Measurements from ENCODE around the gene TEC. TPM values are rescaled to one million over a fixed set of nuclear protein-coding genes. Genes with fewer than 3 reads are reported as not detected.

TEC gene
- polyA plus RNA-seq, 1 donor (not counting 4 experiments of a cell fraction or from before 2014, with no cell fraction given): 0.39 TPM

- no peaks in the 10 kb centered on the region for H3K9me3 ChIP-seq (ENCODE audit: control insufficient read depth, low read depth, low read length)
- H3K79me2 ChIP-seq (ENCODE audit: control insufficient read depth, insufficient read depth, low read length): no peaks in the 10 kb centered on the region
- H3K27me3 ChIP-seq (ENCODE audit: control insufficient read depth, extremely low read depth, insufficient read depth, low read length): no peaks in the 10 kb centered on the region
- DNase-seq (ENCODE audit: low read depth, low spot score) (no peak), FAIRE-seq (no peak)
- TF ChIP-seq EZH2 (IDR thresholded peaks at IDR 0.05; ENCODE audit: low read length): no peak
- TF ChIP-seq, protein P1, sequence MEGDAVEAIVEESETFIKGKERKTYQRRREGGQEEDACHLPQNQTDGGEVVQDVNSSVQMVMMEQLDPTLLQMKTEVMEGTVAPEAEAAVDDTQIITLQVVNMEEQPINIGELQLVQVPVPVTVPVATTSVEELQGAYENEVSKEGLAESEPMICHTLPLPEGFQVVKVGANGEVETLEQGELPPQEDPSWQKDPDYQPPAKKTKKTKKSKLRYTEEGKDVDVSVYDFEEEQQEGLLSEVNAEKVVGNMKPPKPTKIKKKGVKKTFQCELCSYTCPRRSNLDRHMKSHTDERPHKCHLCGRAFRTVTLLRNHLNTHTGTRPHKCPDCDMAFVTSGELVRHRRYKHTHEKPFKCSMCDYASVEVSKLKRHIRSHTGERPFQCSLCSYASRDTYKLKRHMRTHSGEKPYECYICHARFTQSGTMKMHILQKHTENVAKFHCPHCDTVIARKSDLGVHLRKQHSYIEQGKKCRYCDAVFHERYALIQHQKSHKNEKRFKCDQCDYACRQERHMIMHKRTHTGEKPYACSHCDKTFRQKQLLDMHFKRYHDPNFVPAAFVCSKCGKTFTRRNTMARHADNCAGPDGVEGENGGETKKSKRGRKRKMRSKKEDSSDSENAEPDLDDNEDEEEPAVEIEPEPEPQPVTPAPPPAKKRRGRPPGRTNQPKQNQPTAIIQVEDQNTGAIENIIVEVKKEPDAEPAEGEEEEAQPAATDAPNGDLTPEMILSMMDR (optimal IDR thresholded peaks at IDR 0.05 in 1 of 3, IDR thresholded peaks at IDR 0.05 in 1 of 3, conservative IDR thresholded peaks at IDR 0.05 in 1 of 3; ENCODE audit: extremely low read depth in 1 of 3, insufficient read depth in 2 of 3, low read length in 3 of 3): no peak
- H3K9ac ChIP-seq (ENCODE audit: control insufficient read depth, extremely low read depth, insufficient read depth, low read length): no peak overlapping the region
- no peak overlapping the region for H3K4me2 ChIP-seq (ENCODE audit: control insufficient read depth, extremely low read depth, insufficient read depth, low read depth, low read length)
- no peaks in the 10 kb centered on the region for H4K20me1 ChIP-seq (ENCODE audit: control insufficient read depth, extremely low read depth, insufficient read depth, low read length)
- H3K9me1 ChIP-seq (ENCODE audit: control insufficient read depth, extremely low read depth, insufficient read depth, low read length): no peaks in the 10 kb centered on the region
- H3K4me3 ChIP-seq (ENCODE audit: control insufficient read depth in 2 of 3, extremely low read depth in 1 of 3, insufficient read depth in 2 of 3, low read depth in 1 of 3, low read length in 3 of 3): no peak overlapping the region
- dilution Hi-C loops (cut with MboI; ENCODE audit: extremely low pct_ligation_motif_present, low sequenced_read_pairs): no loop called here
- H3K36me3 ChIP-seq (ENCODE audit: control insufficient read depth in 2 of 2, extremely low read depth in 1 of 2, insufficient read depth in 2 of 2, low read length in 2 of 2): no peaks in the 10 kb centered on the region
- H3K4me1 ChIP-seq (ENCODE audit: control insufficient read depth, extremely low read depth, insufficient read depth, low read length): no peaks in the 10 kb centered on the region
- H3K27ac ChIP-seq (ENCODE audit: control insufficient read depth, insufficient read depth, low read length): no peak overlapping the region
- H2AFZ ChIP-seq (ENCODE audit: control insufficient read depth, low read length): no peak overlapping the region
These were observed 122.0 kb downstream of the TEC start for GRCh38 chr4:48147621-48148020.

DNA sequence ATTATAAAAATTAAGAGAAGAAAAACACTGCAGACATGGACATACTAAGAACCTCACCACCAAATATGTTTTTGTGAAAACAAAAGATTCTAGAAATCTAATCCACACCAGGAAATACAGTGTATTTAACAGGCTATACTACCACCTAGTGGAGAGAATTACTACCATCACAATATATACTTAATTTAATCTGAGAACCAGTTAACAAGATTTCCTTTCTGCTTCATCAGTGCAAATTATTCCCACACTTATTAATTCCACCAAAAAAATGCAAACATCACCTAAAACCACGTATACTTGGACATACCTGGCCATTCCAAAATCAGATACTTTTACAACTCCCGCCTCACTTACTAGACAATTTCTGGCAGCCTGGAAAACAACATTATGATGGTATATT is 128.6 kb downstream of the TEC start:
- Histone ChIP-seq H3K4me2 (ENCODE audit: control insufficient read depth, extremely low read depth, insufficient read depth, low read depth, low read length) (no peak overlapping the region), H4K20me1 (ENCODE audit: control insufficient read depth, extremely low read depth, insufficient read depth, low read length) (no peaks in the 10 kb centered on the region), H3K79me2 (ENCODE audit: control insufficient read depth, insufficient read depth, low read length) (no peaks in the 10 kb centered on the region), H3K9ac (ENCODE audit: control insufficient read depth, extremely low read depth, insufficient read depth, low read length) (no peak overlapping the region), H3K4me3 (ENCODE audit: control insufficient read depth in 2 of 3, extremely low read depth in 1 of 3, insufficient read depth in 2 of 3, low read depth in 1 of 3, low read length in 3 of 3) (no peak overlapping the region), H3K9me3 (ENCODE audit: control insufficient read depth, low read depth, low read length) (no peaks in the 10 kb centered on the region), H2AFZ (ENCODE audit: control insufficient read depth, low read length) (no peak overlapping the region), H3K27ac (ENCODE audit: control insufficient read depth, insufficient read depth, low read length) (no peak overlapping the region), H3K27me3 (ENCODE audit: control insufficient read depth, extremely low read depth, insufficient read depth, low read length) (no peaks in the 10 kb centered on the region), H3K9me1 (ENCODE audit: control insufficient read depth, extremely low read depth, insufficient read depth, low read length) (no peaks in the 10 kb centered on the region), H3K36me3 (ENCODE audit: control insufficient read depth in 2 of 2, extremely low read depth in 1 of 2, insufficient read depth in 2 of 2, low read length in 2 of 2) (no peaks in the 10 kb centered on the region), H3K4me1 (ENCODE audit: control insufficient read depth, extremely low read depth, insufficient read depth, low read length) (no peaks in the 10 kb centered on the region)
- DNase-seq (ENCODE audit: low read depth, low spot score): no peak
- dilution Hi-C loops (cut with MboI; ENCODE audit: extremely low pct_ligation_motif_present, low sequenced_read_pairs): no loop called here
- no peak for TF ChIP-seq EZH2 (IDR thresholded peaks at IDR 0.05; ENCODE audit: low read length)
- TF ChIP-seq, protein P1 (optimal IDR thresholded peaks at IDR 0.05 in 1 of 3, IDR thresholded peaks at IDR 0.05 in 1 of 3, conservative IDR thresholded peaks at IDR 0.05 in 1 of 3; ENCODE audit: extremely low read depth in 1 of 3, insufficient read depth in 2 of 3, low read length in 3 of 3): peak in 2 of 3 experiments; percentile 5 to 29
- FAIRE-seq: peak; percentile 34

Measured in keratinocyte (primary cell).